PC-9 (cell line): ENCODE data around the gene ENKD1. TPM values are rescaled to one million over a fixed set of nuclear protein-coding genes. Genes with fewer than 3 reads are reported as not detected.
A peak's percentile ranks its signal among the peaks of the same experiment; 100 is the strongest.

Source experiments
- BruUV-seq: library from RNA; stranded (reverse); fragments of 400-500 nt; replicated peaks from 2 replicates; lab custom pipeline; 2021; lab: Mats Ljungman, UMichigan
- CTCF ChIA-PET: fragments of 300-600 bp; sonication (Branson Sonifier 250); formaldehyde crosslinking; loops from one replicate; lab custom pipeline; 2022; ENCODE audit warnings: antibody characterized with exemption; lab: Charles Lee
- POLR2A ChIA-PET: fragments of 300-600 bp; sonication (Branson Sonifier 250); formaldehyde crosslinking; loops from one replicate; lab custom pipeline; 2022; ENCODE audit warnings: antibody characterized with exemption; ENCODE audit not compliant: unreplicated experiment; lab: Charles Lee
- DNase-seq, 2 experiments: peaks; one replicate each; pipeline versions ENCODE4 v3.0.0 to v3.0.0-alpha.2; 2015 to 2022; ENCODE audit warnings: mixed read lengths in 1 of 2
- H2AFZ ChIP-seq: fragments of 200-600 bp; sonication (generic); 2 replicates; pipeline ENCODE4 v1.8.1; 2017; ENCODE audit warnings: antibody characterized with exemption
- H3F3A ChIP-seq: fragments of 200-600 bp; sonication (generic); 2 replicates; pipeline ENCODE4 v1.8.1; 2017; ENCODE audit warnings: antibody characterized with exemption, mild to moderate bottlenecking, low read depth; ENCODE audit not compliant: insufficient read depth
- H3K27ac ChIP-seq: fragments of 200-600 bp; sonication (generic); 2 replicates; pipeline ENCODE4 v1.6.1; 2016; ENCODE audit warnings: mixed run types
- H3K27me3 ChIP-seq: fragments of 200-600 bp; sonication (generic); 2 replicates; pipeline ENCODE4 v1.6.1; 2016; ENCODE audit warnings: low read depth, mixed run types; ENCODE audit not compliant: insufficient read depth
- H3K36me3 ChIP-seq: fragments of 200-600 bp; sonication (generic); 2 replicates; pipeline ENCODE4 v1.6.1; 2016; ENCODE audit warnings: low read depth, mixed run types
- H3K4me1 ChIP-seq: fragments of 200-600 bp; sonication (generic); replicated peaks from 2 replicates; pipeline ENCODE4 v1.6.1; 2016; ENCODE audit warnings: mixed run types; ENCODE audit not compliant: insufficient read depth
- H3K4me2 ChIP-seq: fragments of 200-600 bp; sonication (generic); 2 replicates; pipeline ENCODE4 v1.6.1; 2017; ENCODE audit warnings: mixed run types
- H3K4me3 ChIP-seq: fragments of 200-600 bp; sonication (generic); 2 replicates; pipeline ENCODE4 v1.6.1; 2016; ENCODE audit warnings: mixed run types
- H3K79me2 ChIP-seq: fragments of 200-600 bp; sonication (generic); 2 replicates; pipeline ENCODE4 v1.6.1; 2017; ENCODE audit warnings: low read depth, mixed run types
- H3K9me2 ChIP-seq: fragments of 200-600 bp; sonication (generic); 2 replicates; pipeline ENCODE4 v1.8.1; 2017; ENCODE audit warnings: mild to moderate bottlenecking; ENCODE audit not compliant: insufficient read depth
- H3K9me3 ChIP-seq: fragments of 200-600 bp; sonication (generic); 2 replicates; pipeline ENCODE4 v1.8.1; 2016; ENCODE audit warnings: low read depth; ENCODE audit not compliant: insufficient read depth
- H4K20me1 ChIP-seq: fragments of 200-600 bp; sonication (generic); 2 replicates; pipeline ENCODE4 v1.8.1; 2017; ENCODE audit not compliant: insufficient read depth
- EZH2 ChIP-seq: fragments of 200-600 bp; sonication (generic); IDR thresholded peaks from 2 replicates; pipeline ENCODE4 v1.8.0; 2017; ENCODE audit warnings: antibody characterized with exemption, low read depth
- intact Hi-C: fragments of 100-400 bp; cut with micrococcal nuclease; formaldehyde crosslinking; loops from one replicate; pipeline ENCODE4 v1.10.0; 2022; ENCODE audit not compliant: unreplicated experiment
- total RNA-seq: library from RNA; stranded (reverse); gene quantifications from 2 replicates; pipeline ENCODE4 v1.2.3, GENCODE V29; 2021
- TF ChIP-seq, protein P1 (sequence below): fragments of 200-600 bp; sonication (generic); conservative IDR thresholded peaks from 2 replicates; pipeline ENCODE4 v1.6.1; 2017; ENCODE audit warnings: mixed run types, antibody characterized with exemption, mild to moderate bottlenecking, moderate library complexity

ENKD1 gene
- total RNA-seq, 1 experiment from 2014 or later: 20.8 TPM

DNA sequence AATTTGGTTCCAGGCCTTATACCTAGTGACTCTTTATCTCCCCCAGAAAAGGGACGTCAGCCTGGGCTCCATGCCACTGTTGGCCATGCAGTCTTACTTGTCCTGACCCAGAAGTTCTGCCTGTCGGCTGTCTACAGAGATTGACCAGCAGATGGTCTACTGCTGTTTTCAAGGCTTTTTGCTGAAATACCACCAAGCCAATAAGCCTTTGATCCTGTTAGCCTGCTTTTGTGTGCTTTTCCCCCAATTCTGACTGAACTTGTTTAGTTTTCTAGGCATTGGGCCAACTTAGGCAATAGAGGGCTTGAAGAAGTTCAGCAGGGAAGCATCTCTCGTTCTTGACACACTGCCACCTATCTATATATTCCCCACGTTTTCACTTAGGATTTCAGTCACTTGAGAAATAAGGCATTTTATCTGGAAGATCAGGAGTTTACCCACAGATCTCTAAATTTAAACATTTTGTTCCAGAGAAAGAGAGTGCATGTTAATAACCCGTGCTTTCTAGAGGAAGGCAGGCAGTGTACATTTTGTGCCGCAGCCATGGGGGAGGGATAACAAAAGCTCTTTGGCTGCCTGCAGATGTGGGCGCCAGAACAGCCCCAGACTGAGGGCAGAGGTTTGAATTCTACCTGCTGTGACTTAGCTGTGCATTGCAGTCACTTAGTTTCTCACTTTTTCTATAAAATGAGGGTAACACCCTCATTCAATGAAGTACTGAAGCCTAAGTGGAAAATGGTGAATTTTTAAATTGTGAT lies 34.0 kb downstream of the ENKD1 start:
- CTCF ChIA-PET: no interaction called here
- Histone ChIP-seq H3K79me2 (no peaks in the 10 kb centered on the region), H3F3A (peaks cover 9% of the 10 kb centered on the region), H3K4me2 (no peak overlapping the region), H2AFZ (no peak overlapping the region), H3K4me3 (no peak overlapping the region), H3K9me2 (no peaks in the 10 kb centered on the region), H4K20me1 (0 out of 2 replicates have a peak, but pooled peaks cover 3% of the 10 kb centered on the region), H3K4me1 (no peaks in the 10 kb centered on the region), H3K27me3 (no peaks in the 10 kb centered on the region), H3K27ac (no peak overlapping the region), H3K36me3 (no peaks in the 10 kb centered on the region; the same call in 1 of the 2 replicates), H3K9me3 (no peaks in the 10 kb centered on the region)
- BruUV-seq: no TSS peak
- DNase-seq: no peak
- TF ChIP-seq EZH2: no peak
- TF ChIP-seq, protein P1, sequence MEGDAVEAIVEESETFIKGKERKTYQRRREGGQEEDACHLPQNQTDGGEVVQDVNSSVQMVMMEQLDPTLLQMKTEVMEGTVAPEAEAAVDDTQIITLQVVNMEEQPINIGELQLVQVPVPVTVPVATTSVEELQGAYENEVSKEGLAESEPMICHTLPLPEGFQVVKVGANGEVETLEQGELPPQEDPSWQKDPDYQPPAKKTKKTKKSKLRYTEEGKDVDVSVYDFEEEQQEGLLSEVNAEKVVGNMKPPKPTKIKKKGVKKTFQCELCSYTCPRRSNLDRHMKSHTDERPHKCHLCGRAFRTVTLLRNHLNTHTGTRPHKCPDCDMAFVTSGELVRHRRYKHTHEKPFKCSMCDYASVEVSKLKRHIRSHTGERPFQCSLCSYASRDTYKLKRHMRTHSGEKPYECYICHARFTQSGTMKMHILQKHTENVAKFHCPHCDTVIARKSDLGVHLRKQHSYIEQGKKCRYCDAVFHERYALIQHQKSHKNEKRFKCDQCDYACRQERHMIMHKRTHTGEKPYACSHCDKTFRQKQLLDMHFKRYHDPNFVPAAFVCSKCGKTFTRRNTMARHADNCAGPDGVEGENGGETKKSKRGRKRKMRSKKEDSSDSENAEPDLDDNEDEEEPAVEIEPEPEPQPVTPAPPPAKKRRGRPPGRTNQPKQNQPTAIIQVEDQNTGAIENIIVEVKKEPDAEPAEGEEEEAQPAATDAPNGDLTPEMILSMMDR: no peak
- intact Hi-C loops: no loop called here
- POLR2A ChIA-PET: no interaction called here

- CTCF ChIA-PET: no interaction called here
- intact Hi-C loops: no loop called here
Measured at GRCh38 chr16:67628216-67628615, 38.3 kb downstream of the ENKD1 start.

DNA sequence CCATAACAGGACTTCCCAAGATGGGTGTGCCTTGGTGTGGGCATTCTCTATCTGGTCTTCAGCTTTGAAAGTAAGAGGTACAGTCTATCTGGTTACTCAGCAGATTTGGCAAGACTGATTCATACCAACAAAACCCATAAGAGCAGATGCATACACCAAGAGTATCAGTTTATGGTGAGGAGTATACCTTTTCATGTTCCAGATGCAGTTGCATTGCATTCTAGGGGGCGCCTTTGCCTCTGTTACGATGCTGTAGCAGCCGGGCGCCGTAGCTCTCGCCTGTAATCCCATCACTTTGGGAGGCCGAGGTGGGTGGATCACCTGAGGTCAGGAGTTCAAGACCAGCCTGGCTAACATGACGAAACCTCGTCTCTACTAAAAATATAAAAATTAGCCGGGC lies 52.7 kb downstream of the ENKD1 start:
- TF ChIP-seq, protein P1: 0 out of 2 replicates have a peak, but pooled peaks have one; percentile 23
- no peak for TF ChIP-seq EZH2
- ChIA-PET POLR2A (no interaction called here), CTCF (no interaction called here)

More at GRCh38 chr16:67628216-67628615, 38.3 kb downstream of the ENKD1 start:
- no peak for DNase-seq
- POLR2A ChIA-PET: no interaction called here
- peaks cover 5% of the 10 kb centered on the region; the same call in 1 of the 2 replicates for H3K36me3 ChIP-seq
- no peak overlapping the region for H3K4me2 ChIP-seq
- no peaks in the 10 kb centered on the region for H3K4me1 ChIP-seq
- no peak overlapping the region for H2AFZ ChIP-seq
- H3F3A ChIP-seq: peaks cover 19% of the 10 kb centered on the region
- no peaks in the 10 kb centered on the region for H3K79me2 ChIP-seq
- H3K9me2 ChIP-seq: no peaks in the 10 kb centered on the region
- H3K4me3 ChIP-seq: no peak overlapping the region
- H3K9me3 ChIP-seq: no peaks in the 10 kb centered on the region
- no peaks in the 10 kb centered on the region; the same call in 1 of the 2 replicates for H4K20me1 ChIP-seq
- BruUV-seq: no TSS peak
- no peak overlapping the region for H3K27ac ChIP-seq
- H3K27me3 ChIP-seq: no peaks in the 10 kb centered on the region
- no peak for TF ChIP-seq EZH2
- TF ChIP-seq, protein P1: no peak

More for the DNA sequence above, 52.7 kb downstream of the ENKD1 start:
- Histone ChIP-seq H4K20me1 (peaks cover 18% of the 10 kb centered on the region; the same call in 1 of the 2 replicates), H2AFZ (no peak overlapping the region), H3K36me3 (peaks cover 17% of the 10 kb centered on the region), H3K9me3 (no peaks in the 10 kb centered on the region), H3K79me2 (no peaks in the 10 kb centered on the region; the same call in 1 of the 2 replicates), H3K4me2 (no peak overlapping the region), H3K4me3 (no peak overlapping the region), H3K4me1 (no peaks in the 10 kb centered on the region), H3K27me3 (no peaks in the 10 kb centered on the region), H3F3A (peaks cover 6% of the 10 kb centered on the region), H3K27ac (no peak overlapping the region), H3K9me2 (no peaks in the 10 kb centered on the region)
- no TSS peak for BruUV-seq
- intact Hi-C loops: no loop called here
- no peak for DNase-seq

Other genes starting within 250 kb of the ENKD1 start
- 5.0 and 5.3 TPM in 2 replicates for gene HSD11B2, start 235.6 kb downstream of the ENKD1 start, total RNA-seq
- gene ATP6V0D1, start 185.6 kb downstream of the ENKD1 start, total RNA-seq: 51.5 and 61.0 TPM in 2 replicates
- not detected in 2 replicates for gene AGRP, start 183.2 kb downstream of the ENKD1 start, total RNA-seq
- 76.7 and 113 TPM in 2 replicates for gene RIPOR1, start 137.9 kb downstream of the ENKD1 start, total RNA-seq
- 35.3 and 39.0 TPM in 2 replicates for gene CTCF, start 104.2 kb downstream of the ENKD1 start, total RNA-seq
- gene CARMIL2, start 21.6 kb downstream of the ENKD1 start, total RNA-seq: 0.87 and 1.5 TPM in 2 replicates
- gene ACD, start 6.5 kb downstream of the ENKD1 start, total RNA-seq: 34.7 and 38.9 TPM in 2 replicates
- 4.4 and 8.1 TPM in 2 replicates for gene PARD6A, start 5.8 kb downstream of the ENKD1 start, total RNA-seq
- gene C16orf86, start 64 bp upstream of the ENKD1 start, total RNA-seq: 0.46 and 1.8 TPM in 2 replicates
- 17.6 and 20.4 TPM in 2 replicates for gene GFOD2, start 52.6 kb upstream of the ENKD1 start, total RNA-seq
- gene RANBP10, start 139.8 kb upstream of the ENKD1 start, total RNA-seq: 16.1 and 21.0 TPM in 2 replicates
- 1.9 and 2.2 TPM in 2 replicates for gene TSNAXIP1, start 140.1 kb upstream of the ENKD1 start, total RNA-seq
- gene THAP11, start 175.6 kb upstream of the ENKD1 start, total RNA-seq: 18.9 and 23.2 TPM in 2 replicates
- 94.2 and 147 TPM in 2 replicates for gene NUTF2, start 180.2 kb upstream of the ENKD1 start, total RNA-seq
- gene CENPT, start 180.9 kb upstream of the ENKD1 start, total RNA-seq: 32.7 and 33.8 TPM in 2 replicates
- gene EDC4, start 206.3 kb upstream of the ENKD1 start, total RNA-seq: 48.8 and 52.7 TPM in 2 replicates
- gene NRN1L, start 218.1 kb upstream of the ENKD1 start, total RNA-seq: 1.3 TPM in 1 of 2 replicates, not detected in the other
- 25.8 and 28.4 TPM in 2 replicates for gene PSKH1, start 226.5 kb upstream of the ENKD1 start, total RNA-seq